HCT116 (cell line): ENCODE results near the gene ZYX. TPM values are rescaled to one million over a fixed set of nuclear protein-coding genes. Genes with fewer than 3 reads are reported as not detected.

Source experiments
- ATAC-seq: fragments of 200-7000 bp; cut with Tn5 transposase; 2 replicates; pipeline ENCODE4 v1.9.1; 2020; ENCODE audit warnings: mild to moderate bottlenecking, moderate library complexity
- BruUV-seq: library from RNA; stranded (reverse); fragments of 400-500 nt; replicated peaks from 2 replicates; lab custom pipeline; 2021; lab: Mats Ljungman, UMichigan
- CTCF ChIA-PET: fragments of 300-600 bp; sonication (Branson Sonifier 250); formaldehyde crosslinking; loops from one replicate; lab custom pipeline; 2021; ENCODE audit warnings: antibody characterized with exemption; lab: Charles Lee
- POLR2A ChIA-PET: fragments of 300-600, 350-600 bp; sonication (Branson Sonifier 250); formaldehyde crosslinking; loops from one replicate; lab custom pipeline; 2021; ENCODE audit warnings: antibody characterized with exemption; lab: Charles Lee
- RAD21 ChIA-PET, 2 experiments: fragments of 300-600 bp; sonication (Branson Sonifier 250); formaldehyde crosslinking; loops; one replicate each; lab custom pipeline; 2023; ENCODE audit warnings: low total read pairs in 2 of 2; ENCODE audit not compliant: uncharacterized antibody in 2 of 2, unreplicated experiment in 2 of 2, low non-redundant PET in 1 of 2; lab: Charles Lee
- DNase-seq: peaks from one replicate; pipeline ENCODE4 v3.0.0-alpha.2; 2010; ENCODE audit warnings: low read depth, low spot score
- H2AFZ ChIP-seq: fragments of 200-600 bp; shearing (Covaris generic), sonication (generic); 2 replicates; pipeline ENCODE4 v1.6.1; 2017; ENCODE audit warnings: low read depth, mixed run types, mixed read lengths, antibody characterized with exemption, low read length; ENCODE audit not compliant: poor library complexity, severe bottlenecking
- H3K27ac ChIP-seq: 2 replicates; pipeline ENCODE4 v1.5.1; 2012; ENCODE audit warnings: low read depth, low read length
- H3K27me3 ChIP-seq: fragments of 200-600 bp; sonication (generic); 2 replicates; pipeline ENCODE4 v1.6.1; 2016; ENCODE audit warnings: mixed run types, low read length, mixed read lengths; ENCODE audit not compliant: insufficient read depth
- H3K36me3 ChIP-seq, 2 experiments: fragments of 200-500 bp in 1 of 2; fragments of 200-600 bp in 1 of 2; sonication (Bioruptor generic) in 1 of 2; sonication (generic) in 1 of 2; 2 replicates each; pipeline versions ENCODE4 v1.5.1 to v1.6.1; 2014 to 2016; ENCODE audit warnings: low read length in 2 of 2, inconsistent platforms in 1 of 2, mixed read lengths in 1 of 2, mixed run types in 1 of 2; ENCODE audit not compliant: insufficient read depth in 2 of 2, control insufficient read depth in 1 of 2
- H3K4me1 ChIP-seq, 2 experiments: fragments of 200-600 bp in 1 of 2; sonication (generic) in 1 of 2; 2 replicates each; pipeline versions ENCODE4 v1.5.1 to v1.6.1; 2012 to 2017; ENCODE audit warnings: low read length in 2 of 2, inconsistent platforms in 1 of 2, mild to moderate bottlenecking in 1 of 2, mixed read lengths in 1 of 2, mixed run types in 1 of 2, moderate library complexity in 1 of 2; ENCODE audit not compliant: insufficient read depth in 2 of 2, control insufficient read depth in 1 of 2
- H3K4me2 ChIP-seq: fragments of 200-600 bp; sonication (generic); 2 replicates; pipeline ENCODE4 v1.6.1; 2017; ENCODE audit warnings: mixed run types, low read length, mixed read lengths
- H3K4me3 ChIP-seq, 2 experiments: fragments of 200-600 bp in 1 of 2; sonication (generic) in 1 of 2; replicated peaks in 1 of 2; 2 replicates each; pipeline ENCODE4 v1.5.1; 2011 to 2016; ENCODE audit warnings: low read length in 2 of 2, control low read depth in 1 of 2, low read depth in 1 of 2, mild to moderate bottlenecking in 1 of 2, mixed read lengths in 1 of 2, mixed run types in 1 of 2
- H3K79me2 ChIP-seq: fragments of 200-600 bp; sonication (generic); 2 replicates; pipeline ENCODE4 v1.6.1; 2017; ENCODE audit warnings: mild to moderate bottlenecking, mixed run types, low read length, moderate library complexity, mixed read lengths; ENCODE audit not compliant: insufficient read depth
- H3K9ac ChIP-seq: fragments of 200-600 bp; sonication (generic); 2 replicates; pipeline ENCODE4 v1.6.1; 2016; ENCODE audit warnings: low read length, mixed read lengths
- H3K9me2 ChIP-seq: fragments of 200-600 bp; sonication (generic), shearing (Covaris generic); 2 replicates; pipeline ENCODE4 v1.6.1; 2017; ENCODE audit warnings: mixed run types, mild to moderate bottlenecking, moderate library complexity; ENCODE audit not compliant: insufficient read depth
- H3K9me3 ChIP-seq, 2 experiments: fragments of 200-500 bp in 1 of 2; fragments of 200-600 bp in 1 of 2; sonication (Bioruptor generic) in 1 of 2; sonication (generic) in 1 of 2; 2 replicates each; pipeline ENCODE4 v1.6.1; 2014 to 2017; ENCODE audit warnings: low read length in 2 of 2, mixed read lengths in 2 of 2, inconsistent platforms in 1 of 2, low read depth in 1 of 2, mild to moderate bottlenecking in 1 of 2, mixed run types in 1 of 2, moderate library complexity in 1 of 2; ENCODE audit not compliant: control insufficient read depth in 1 of 2, insufficient read depth in 1 of 2
- H4K20me1 ChIP-seq: fragments of 200-600 bp; sonication (generic), shearing (Covaris generic); 2 replicates; pipeline ENCODE4 v1.6.1; 2017; ENCODE audit warnings: mixed run types, mild to moderate bottlenecking, moderate library complexity; ENCODE audit not compliant: insufficient read depth
- ELF1 ChIP-seq: IDR thresholded peaks from 2 replicates; pipeline ENCODE4 v1.6.1; 2012; ENCODE audit warnings: low read depth, borderline replicate concordance
- EZH2phosphoT487 ChIP-seq: fragments of 200-600 bp; IDR thresholded peaks from 2 replicates; pipeline ENCODE4 v1.6.1; 2018; ENCODE audit warnings: antibody characterized with exemption, borderline replicate concordance
- FOSL1 ChIP-seq: IDR thresholded peaks from 2 replicates; pipeline ENCODE4 v1.6.1; 2012; ENCODE audit warnings: low read depth
- RAD21 ChIP-seq: IDR thresholded peaks from 2 replicates; pipeline ENCODE4 v1.6.1; 2012; ENCODE audit warnings: low read depth, mild to moderate bottlenecking
- SIN3A ChIP-seq: IDR thresholded peaks from 2 replicates; pipeline ENCODE4 v1.6.1; 2012; ENCODE audit warnings: low read depth
- SRF ChIP-seq: IDR thresholded peaks from 2 replicates; pipeline ENCODE4 v1.6.1; 2012; ENCODE audit warnings: low read depth
- ZFX ChIP-seq: fragments of 450-650 bp; IDR thresholded peaks from 2 replicates; pipeline ENCODE4 v1.6.1; 2017
- ZNF274 ChIP-seq: fragments of 200-500 bp; sonication (Bioruptor generic); IDR thresholded peaks from 2 replicates; pipeline ENCODE4 v1.6.1; 2014; ENCODE audit warnings: mild to moderate bottlenecking, low read depth, low read length, inconsistent platforms
- intact Hi-C: fragments of 100-400 bp; cut with micrococcal nuclease; formaldehyde crosslinking; loops from 2 replicates; pipeline ENCODE4 v1.10.0; 2022
- total RNA-seq: library from RNA; stranded (reverse); gene quantifications from one replicate; pipeline ENCODE4 v1.2.1, GENCODE V29; 2021; ENCODE audit not compliant: unreplicated experiment
- TF ChIP-seq, protein P1 (sequence below): IDR thresholded peaks from 2 replicates; pipeline ENCODE4 v1.6.1; 2011; ENCODE audit warnings: mild to moderate bottlenecking, low read length, moderate library complexity; ENCODE audit not compliant: insufficient replicate concordance; ENCODE audit errors: extremely low read depth
- TF ChIP-seq, protein P2 (sequence below), 3 experiments: fragments of 200-600 bp in 1 of 3; sonication (generic) in 1 of 3; IDR thresholded peaks in 2 of 3; conservative IDR thresholded peaks in 1 of 3; 2 replicates each; pipeline ENCODE4 v1.5.1; 2012 to 2017; ENCODE audit warnings: low read depth in 2 of 3, low read length in 2 of 3, antibody characterized with exemption in 1 of 3, borderline replicate concordance in 1 of 3, control low read depth in 1 of 3, mild to moderate bottlenecking in 1 of 3, mixed read lengths in 1 of 3, mixed run types in 1 of 3, moderate library complexity in 1 of 3; ENCODE audit not compliant: insufficient read depth in 1 of 3

ZYX gene
- total RNA-seq, 1 experiment from 2014 or later: 144 TPM

DNA sequence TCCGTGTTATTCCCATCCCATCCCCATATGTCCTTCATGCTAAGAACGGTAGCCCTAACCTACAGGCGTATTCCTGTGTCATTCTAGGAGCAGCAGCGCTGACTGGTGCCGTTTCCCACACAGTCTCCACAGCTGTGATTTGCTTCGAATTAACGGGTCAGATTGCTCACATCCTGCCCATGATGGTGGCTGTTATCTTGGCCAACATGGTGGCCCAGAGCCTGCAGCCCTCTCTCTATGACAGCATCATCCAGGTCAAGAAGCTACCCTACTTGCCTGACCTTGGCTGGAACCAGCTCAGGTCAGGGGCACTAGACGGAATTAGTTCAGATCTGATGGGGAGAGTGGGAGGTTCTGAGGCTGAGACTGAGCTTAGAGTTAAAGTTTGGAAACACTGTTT, 39.3 kb upstream of the ZYX start:
- Histone ChIP-seq H3K79me2 (no peaks in the 10 kb centered on the region), H3K27ac (no peak overlapping the region), H3K9me2 (no peaks in the 10 kb centered on the region), H3K4me2 (no peak overlapping the region), H3K4me1 (peaks cover 4 to 14% of the 10 kb centered on the region in 2 experiments; a peak in 3 of 4 replicates), H3K4me3 (no peak overlapping the region), H3K36me3 (no peaks in the 10 kb centered on the region), H4K20me1 (no peaks in the 10 kb centered on the region), H3K27me3 (0 out of 2 replicates have a peak, but pooled peaks cover 6% of the 10 kb centered on the region), H2AFZ (no peak overlapping the region), H3K9ac (no peak overlapping the region), H3K9me3 (no peaks in the 10 kb centered on the region)
- BruUV-seq: no TSS peak
- POLR2A ChIA-PET: no interaction called here
- DNase-seq: no peak
- RAD21 ChIA-PET: no interaction called here
- TF ChIP-seq SRF (no peak), ZNF274 (no peak)
- TF ChIP-seq, protein P1, sequence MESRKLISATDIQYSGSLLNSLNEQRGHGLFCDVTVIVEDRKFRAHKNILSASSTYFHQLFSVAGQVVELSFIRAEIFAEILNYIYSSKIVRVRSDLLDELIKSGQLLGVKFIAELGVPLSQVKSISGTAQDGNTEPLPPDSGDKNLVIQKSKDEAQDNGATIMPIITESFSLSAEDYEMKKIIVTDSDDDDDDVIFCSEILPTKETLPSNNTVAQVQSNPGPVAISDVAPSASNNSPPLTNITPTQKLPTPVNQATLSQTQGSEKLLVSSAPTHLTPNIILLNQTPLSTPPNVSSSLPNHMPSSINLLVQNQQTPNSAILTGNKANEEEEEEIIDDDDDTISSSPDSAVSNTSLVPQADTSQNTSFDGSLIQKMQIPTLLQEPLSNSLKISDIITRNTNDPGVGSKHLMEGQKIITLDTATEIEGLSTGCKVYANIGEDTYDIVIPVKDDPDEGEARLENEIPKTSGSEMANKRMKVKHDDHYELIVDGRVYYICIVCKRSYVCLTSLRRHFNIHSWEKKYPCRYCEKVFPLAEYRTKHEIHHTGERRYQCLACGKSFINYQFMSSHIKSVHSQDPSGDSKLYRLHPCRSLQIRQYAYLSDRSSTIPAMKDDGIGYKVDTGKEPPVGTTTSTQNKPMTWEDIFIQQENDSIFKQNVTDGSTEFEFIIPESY: no peak
- CTCF ChIA-PET: no interaction called here
- intact Hi-C loops: no loop called here
- ATAC-seq: no peak

DNA sequence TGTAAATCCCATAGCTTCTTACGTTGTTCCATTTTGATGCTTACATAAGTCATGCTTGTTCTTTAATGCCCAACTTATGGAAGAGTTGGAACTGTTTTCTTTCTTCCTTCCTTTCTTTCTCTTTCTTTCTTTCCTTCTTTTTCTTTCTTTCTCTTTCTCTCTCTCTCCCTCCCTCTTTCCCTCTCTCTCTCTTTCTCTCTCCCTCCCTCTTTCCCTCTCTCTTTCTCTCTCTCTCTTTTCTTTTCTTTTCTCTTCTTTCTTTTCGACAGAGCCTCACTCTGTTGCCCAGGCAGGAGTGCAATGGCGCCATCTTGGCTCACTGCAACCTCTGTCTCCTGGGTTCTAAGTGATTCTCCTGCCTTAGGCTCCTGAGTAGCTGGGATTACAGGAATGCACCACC, 37.5 kb upstream of the ZYX start:
- no peak for ATAC-seq
- H3K36me3 ChIP-seq: no peaks in the 10 kb centered on the region
- no TSS peak for BruUV-seq
- H3K27me3 ChIP-seq: no peaks in the 10 kb centered on the region
- no peak overlapping the region for H3K4me2 ChIP-seq
- no peak overlapping the region for H3K9ac ChIP-seq
- ChIA-PET RAD21 (no interaction called here), CTCF (no interaction called here), POLR2A (no interaction called here)
- H4K20me1 ChIP-seq: no peaks in the 10 kb centered on the region
- no peak overlapping the region for H3K4me3 ChIP-seq
- no peaks in the 10 kb centered on the region for H3K9me3 ChIP-seq
- intact Hi-C loops: no loop called here
- H3K79me2 ChIP-seq: no peaks in the 10 kb centered on the region
- no peak overlapping the region for H3K27ac ChIP-seq
- no peak for TF ChIP-seq ZNF274
- no peak for TF ChIP-seq ELF1
- no peak for TF ChIP-seq ZFX
- TF ChIP-seq RAD21: no peak
- TF ChIP-seq SIN3A: no peak
- no peak for TF ChIP-seq EZH2phosphoT487
- no peak for TF ChIP-seq SRF
- TF ChIP-seq, protein P2, sequence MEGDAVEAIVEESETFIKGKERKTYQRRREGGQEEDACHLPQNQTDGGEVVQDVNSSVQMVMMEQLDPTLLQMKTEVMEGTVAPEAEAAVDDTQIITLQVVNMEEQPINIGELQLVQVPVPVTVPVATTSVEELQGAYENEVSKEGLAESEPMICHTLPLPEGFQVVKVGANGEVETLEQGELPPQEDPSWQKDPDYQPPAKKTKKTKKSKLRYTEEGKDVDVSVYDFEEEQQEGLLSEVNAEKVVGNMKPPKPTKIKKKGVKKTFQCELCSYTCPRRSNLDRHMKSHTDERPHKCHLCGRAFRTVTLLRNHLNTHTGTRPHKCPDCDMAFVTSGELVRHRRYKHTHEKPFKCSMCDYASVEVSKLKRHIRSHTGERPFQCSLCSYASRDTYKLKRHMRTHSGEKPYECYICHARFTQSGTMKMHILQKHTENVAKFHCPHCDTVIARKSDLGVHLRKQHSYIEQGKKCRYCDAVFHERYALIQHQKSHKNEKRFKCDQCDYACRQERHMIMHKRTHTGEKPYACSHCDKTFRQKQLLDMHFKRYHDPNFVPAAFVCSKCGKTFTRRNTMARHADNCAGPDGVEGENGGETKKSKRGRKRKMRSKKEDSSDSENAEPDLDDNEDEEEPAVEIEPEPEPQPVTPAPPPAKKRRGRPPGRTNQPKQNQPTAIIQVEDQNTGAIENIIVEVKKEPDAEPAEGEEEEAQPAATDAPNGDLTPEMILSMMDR (IDR thresholded peaks at IDR 0.05 in 2 of 3, conservative IDR thresholded peaks at IDR 0.05 in 1 of 3; ENCODE audit: borderline replicate concordance in 1 of 3, insufficient read depth in 1 of 3, low read depth in 2 of 3, low read length in 2 of 3): no peak
- no peak for TF ChIP-seq FOSL1
- H2AFZ ChIP-seq: no peak overlapping the region
- H3K4me1 ChIP-seq: peaks cover 4 to 14% of the 10 kb centered on the region in 2 experiments; a peak in 3 of 4 replicates
- no peaks in the 10 kb centered on the region for H3K9me2 ChIP-seq
- no peak for DNase-seq
